ENCODE results near the gene SCGB1D2. TPM values are rescaled to one million over a fixed set of nuclear protein-coding genes. Genes with fewer than 3 reads are reported as not detected.

Gene SCGB1D2
- total RNA-seq, 1 experiment from 2014 or later, result not detected

DNA sequence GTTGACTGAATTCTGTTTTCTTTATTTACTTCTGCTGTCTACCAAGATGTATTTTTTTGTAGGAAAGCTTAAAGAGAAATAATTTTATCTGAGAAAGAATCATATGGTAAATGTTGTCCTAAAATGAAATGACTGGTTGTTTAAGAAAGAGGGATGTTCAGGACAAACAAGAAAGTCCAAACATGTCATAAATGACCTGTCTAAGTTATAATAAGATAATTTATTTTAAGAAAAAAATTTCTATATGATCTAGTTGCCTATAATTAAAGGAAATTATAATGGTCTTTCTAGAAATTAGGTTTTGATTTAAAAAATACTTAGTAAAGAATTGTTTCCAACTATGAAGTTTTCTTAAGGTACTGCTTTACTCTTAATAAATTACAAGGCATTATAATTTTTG is 38.4 kb downstream of the SCGB1D2 start:
- Histone ChIP-seq H3K4me3 (ENCODE audit: low read depth, low read length) (no peak overlapping the region), H3K36me3 (ENCODE audit: control insufficient read depth, insufficient read depth, low read length) (no peaks in the 10 kb centered on the region), H3K4me1 (no peaks in the 10 kb centered on the region), H3K9me3 (peaks cover 13% of the 10 kb centered on the region), H3K27me3 (replicated peaks; ENCODE audit: control insufficient read depth, insufficient read depth, low read length) (no peaks in the 10 kb centered on the region)
- no peak overlapping the region for H3K4me3 Mint-ChIP-seq (ENCODE audit: unreplicated experiment)
- no TSS peak for BruUV-seq (replicated peaks)
- no peaks in the 10 kb centered on the region for H3K36me3 Mint-ChIP-seq (ENCODE audit: insufficient read depth, unreplicated experiment)
- CTCF ChIA-PET, result interaction anchor here (0.6 kb wide), 1 partner anchor 17 kb away, joined by 4 read pairs; no protein-coding TSS in a partner anchor
- no peak overlapping the region for H3K27ac Mint-ChIP-seq (ENCODE audit: unreplicated experiment)
- H3K9me3 Mint-ChIP-seq (ENCODE audit: unreplicated experiment), result no peaks in the 10 kb centered on the region
- no peak for DNase-seq
- peaks cover under 1% of the 10 kb centered on the region for H3K4me1 Mint-ChIP-seq (ENCODE audit: low read depth, unreplicated experiment)
- POLR2A ChIA-PET, result no interaction called here
- no peaks in the 10 kb centered on the region for H3K27me3 Mint-ChIP-seq (ENCODE audit: insufficient read depth, unreplicated experiment)
- intact Hi-C loops (cut with micrococcal nuclease; ENCODE audit: unreplicated experiment), result no loop called here
- TF ChIP-seq, protein P1, sequence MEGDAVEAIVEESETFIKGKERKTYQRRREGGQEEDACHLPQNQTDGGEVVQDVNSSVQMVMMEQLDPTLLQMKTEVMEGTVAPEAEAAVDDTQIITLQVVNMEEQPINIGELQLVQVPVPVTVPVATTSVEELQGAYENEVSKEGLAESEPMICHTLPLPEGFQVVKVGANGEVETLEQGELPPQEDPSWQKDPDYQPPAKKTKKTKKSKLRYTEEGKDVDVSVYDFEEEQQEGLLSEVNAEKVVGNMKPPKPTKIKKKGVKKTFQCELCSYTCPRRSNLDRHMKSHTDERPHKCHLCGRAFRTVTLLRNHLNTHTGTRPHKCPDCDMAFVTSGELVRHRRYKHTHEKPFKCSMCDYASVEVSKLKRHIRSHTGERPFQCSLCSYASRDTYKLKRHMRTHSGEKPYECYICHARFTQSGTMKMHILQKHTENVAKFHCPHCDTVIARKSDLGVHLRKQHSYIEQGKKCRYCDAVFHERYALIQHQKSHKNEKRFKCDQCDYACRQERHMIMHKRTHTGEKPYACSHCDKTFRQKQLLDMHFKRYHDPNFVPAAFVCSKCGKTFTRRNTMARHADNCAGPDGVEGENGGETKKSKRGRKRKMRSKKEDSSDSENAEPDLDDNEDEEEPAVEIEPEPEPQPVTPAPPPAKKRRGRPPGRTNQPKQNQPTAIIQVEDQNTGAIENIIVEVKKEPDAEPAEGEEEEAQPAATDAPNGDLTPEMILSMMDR (IDR thresholded peaks at IDR 0.05; ENCODE audit: insufficient read depth in 1 of 2, low read depth in 1 of 2, low read length in 1 of 2, severe bottlenecking in 1 of 2, unreplicated experiment in 1 of 2), result no peak

Other genes starting within 250 kb of the SCGB1D2 start
- 101 and 110 TPM in 2 replicates for gene INCENP, start 118.2 kb upstream of the SCGB1D2 start, total RNA-seq (2022)
- gene SCGB1D1, start 52.0 kb upstream of the SCGB1D2 start, total RNA-seq (2022), result not detected in 2 replicates
- gene SCGB2A1, start 33.6 kb upstream of the SCGB1D2 start, total RNA-seq (2022), result not detected in 2 replicates
- not detected in 2 replicates for gene SCGB2A2, start 27.9 kb downstream of the SCGB1D2 start, total RNA-seq (2022)
- not detected in 2 replicates for gene SCGB1D4, start 56.8 kb downstream of the SCGB1D2 start, total RNA-seq (2022)
- gene ASRGL1, start 95.2 kb downstream of the SCGB1D2 start, total RNA-seq (2022), result 41.1 and 43.3 TPM in 2 replicates
- not detected in 2 replicates for gene SCGB1A1, start 176.8 kb downstream of the SCGB1D2 start, total RNA-seq (2022)